22Rv1 (cell line): ENCODE data around the gene USP13.

Experiments used
- H3K27ac ChIP-seq: fragments of 450-650 bp; 2 replicates; pipeline ENCODE4 v1.5.1; 2017
- CTCF ChIP-seq: fragments of 450-650 bp; IDR thresholded peaks from 2 replicates; pipeline ENCODE4 v1.5.1; 2017; ENCODE audit warnings: mild to moderate bottlenecking
- ZFX ChIP-seq: fragments of 450-650 bp; IDR thresholded peaks from 2 replicates; pipeline ENCODE4 v1.6.1; 2017; ENCODE audit warnings: antibody characterized with exemption, borderline replicate concordance

USP13 gene

GRCh38 chr3:179608931-179609720 lies 43.7 kb upstream of the USP13 start:
- TF ChIP-seq ZFX, result no peak
- no peak overlapping the region for H3K27ac ChIP-seq

GRCh38 chr3:179610066-179610465 lies 42.8 kb upstream of the USP13 start:
- no peak overlapping the region for H3K27ac ChIP-seq
- TF ChIP-seq ZFX (no peak), CTCF (no peak)

- no peak for TF ChIP-seq CTCF
- no peak for TF ChIP-seq ZFX
Measured at GRCh38 chr3:179613807-179614206, 39.0 kb upstream of the USP13 start.

GRCh38 chr3:179615458-179616173 lies 37.2 kb upstream of the USP13 start:
- TF ChIP-seq ZFX (no peak), CTCF (no peak)
- H3K27ac ChIP-seq, result no peak overlapping the region

More at GRCh38 chr3:179613807-179614206, 39.0 kb upstream of the USP13 start:
- no peak overlapping the region for H3K27ac ChIP-seq

GRCh38 chr3:179622023-179622422 lies 30.8 kb upstream of the USP13 start:
- no peak for TF ChIP-seq ZFX
- TF ChIP-seq CTCF, result no peak
- H3K27ac ChIP-seq, result no peak overlapping the region

GRCh38 chr3:179624451-179624850 lies 28.4 kb upstream of the USP13 start:
- TF ChIP-seq ZFX, result no peak
- no peak for TF ChIP-seq CTCF
- no peak overlapping the region for H3K27ac ChIP-seq

- H3K27ac ChIP-seq, result no peak overlapping the region
- no peak for TF ChIP-seq ZFX
- TF ChIP-seq CTCF, result no peak
Measured at GRCh38 chr3:179630753-179631451, 21.9 kb upstream of the USP13 start.
